Right ventricle myocardium inferior (tissue), 1 donor: ENCODE measurements around the gene PLVAP. TPM values are rescaled to one million over a fixed set of nuclear protein-coding genes. Genes with fewer than 3 reads are reported as not detected.

Source experiments
- ATAC-seq: fragments of 200-7000 bp; cut with Tn5 transposase; one replicate; pipeline ENCODE4 v1.9.1; 2020; ENCODE audit warnings: mild to moderate bottlenecking, moderate library complexity
- DNase-seq: peaks from one replicate; pipeline ENCODE4 v3.0.0; 2021; ENCODE audit errors: missing footprints
- intact Hi-C: fragments of 100-400 bp; cut with DNase I; formaldehyde crosslinking; loops from one replicate; pipeline ENCODE4 v1.11.0; 2022
- long read RNA-seq: library from polyadenylated mRNA; unstranded; transcript quantifications from one replicate; pipeline ENCODE4 v2.0.0, GENCODE V29; 2021
- total RNA-seq: library from RNA; stranded (reverse); fragmentation: NEBNext Ultra II Directional; extraction: Animal tissue kit (Norgen Biotek cat#: 25700); gene quantifications from one replicate; pipeline ENCODE4 v1.2.1, GENCODE V29; 2021
- donor health status: DM: no; HTN: yes; CAD: no; lungs with severe emphysema.

Gene PLVAP
- 29.0 TPM for total RNA-seq
- long read RNA-seq, transcript PLVAP-201 (6 exons, 2,305 nt) = major isoform, 16 of 16 reads
- long read RNA-seq, partial matches to known transcripts = 0 of 16 reads
- long read RNA-seq, other reads (novel, unspliced or antisense) = 0 of 16 reads

- intact Hi-C loops = no loop called here
- DNase-seq (peak; percentile 67), ATAC-seq (no peak)
Observed at GRCh38 chr19:17376935-17377600, at the start of gene PLVAP. TSS of gene PLVAP (minus strand) at chr19:17377342. CDS start at chr19:17377288, 54 bp downstream.

DNA sequence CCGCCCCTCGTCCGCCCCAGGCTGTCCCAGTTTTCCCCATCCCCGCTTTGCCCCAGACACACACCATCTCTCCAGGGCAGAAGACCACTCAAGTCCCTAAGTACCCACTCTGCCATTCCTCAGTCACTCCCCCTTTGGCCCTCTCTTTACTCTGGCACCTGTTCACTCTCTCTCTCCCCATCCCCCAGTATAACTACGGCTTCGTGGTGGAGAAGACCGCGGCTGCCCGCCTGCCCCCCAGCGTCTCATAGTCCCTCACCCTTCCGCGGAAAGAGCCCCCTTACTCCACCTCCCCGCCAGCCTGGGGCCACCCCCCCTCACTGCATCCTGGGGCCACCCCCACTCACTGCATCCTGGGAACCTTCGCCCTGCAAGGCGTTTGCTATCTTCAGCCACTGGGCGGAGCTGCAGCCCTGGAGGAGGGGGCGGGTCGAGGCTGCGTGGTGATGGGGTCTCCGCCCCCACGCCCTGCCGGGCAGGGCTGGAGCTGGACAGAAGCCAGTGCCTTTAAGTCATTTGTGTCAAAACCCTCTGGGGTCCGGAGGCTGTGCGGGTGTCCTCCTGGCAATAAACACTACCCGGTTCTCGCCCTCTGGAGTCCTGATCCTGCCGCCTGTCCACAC lies 47.7 kb upstream of the PLVAP start:
- ATAC-seq (no peak), DNase-seq (no peak)
- intact Hi-C loops = loop anchor here (5.0 kb wide), 1 partner anchor 42 kb away; no protein-coding TSS in a partner anchor

GRCh38 chr19:17423429-17424208 lies 46.5 kb upstream of the PLVAP start:
- ATAC-seq (no peak), DNase-seq (no peak)
- intact Hi-C loops = loop anchor here (5.0 kb wide), 1 partner anchor 44 kb away; no protein-coding TSS in a partner anchor

- no peak for ATAC-seq
- intact Hi-C loops = loop anchor here (5.0 kb wide), 1 partner anchor 45 kb away; no protein-coding TSS in a partner anchor
- DNase-seq = no peak
Observed at GRCh38 chr19:17421942-17422341, 44.8 kb upstream of the PLVAP start.

- peak; percentile 17 for ATAC-seq
- no peak for DNase-seq
- intact Hi-C loops = loop anchor here (5.0 kb wide), 1 partner anchor 47 kb away; no protein-coding TSS in a partner anchor
Observed at GRCh38 chr19:17420475-17420924, 43.4 kb upstream of the PLVAP start.

- peak; percentile 99 for DNase-seq
- ATAC-seq = peak; percentile 99
- intact Hi-C loops = loop anchor here (5.0 kb wide), 1 partner anchor 47 kb away; no protein-coding TSS in a partner anchor
Observed at GRCh38 chr19:17419621-17420474, 42.7 kb upstream of the PLVAP start, which contains the start of gene MVB12A. TSS of gene MVB12A (plus strand) at chr19:17420047. CDS start at chr19:17420136, 89 bp downstream.

DNA sequence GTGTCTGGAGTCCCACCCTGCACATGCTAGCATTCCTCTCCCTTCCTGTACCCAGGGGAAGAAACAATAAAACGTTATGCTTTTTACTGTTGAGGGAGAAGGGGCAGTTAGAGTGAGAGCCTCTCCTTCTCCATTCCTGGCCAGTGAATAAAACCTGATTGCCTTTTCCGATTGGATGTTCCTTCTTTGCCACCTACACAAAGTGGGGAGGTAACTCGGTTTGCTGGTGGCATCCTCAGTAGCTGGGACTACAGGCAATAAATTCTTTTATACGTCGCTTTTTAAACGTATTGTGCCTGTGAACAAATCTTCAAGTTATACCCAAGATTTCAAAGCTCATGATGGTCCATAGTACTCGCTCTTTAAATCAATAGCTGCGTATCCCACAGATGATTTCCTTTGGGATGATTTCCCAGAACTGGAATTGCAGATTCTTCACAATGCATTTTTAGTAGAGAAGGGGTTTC lies 42.0 kb upstream of the PLVAP start:
- ATAC-seq = no peak
- intact Hi-C loops = no loop called here

GRCh38 chr19:17418710-17419109 lies 41.6 kb upstream of the PLVAP start:
- intact Hi-C loops = no loop called here
- DNase-seq = no peak
- no peak for ATAC-seq

More for the DNA sequence above, 42.0 kb upstream of the PLVAP start:
- DNase-seq = no peak

GRCh38 chr19:17415121-17415520 lies 38.0 kb upstream of the PLVAP start:
- no peak for DNase-seq
- ATAC-seq = no peak
- intact Hi-C loops = no loop called here

DNA sequence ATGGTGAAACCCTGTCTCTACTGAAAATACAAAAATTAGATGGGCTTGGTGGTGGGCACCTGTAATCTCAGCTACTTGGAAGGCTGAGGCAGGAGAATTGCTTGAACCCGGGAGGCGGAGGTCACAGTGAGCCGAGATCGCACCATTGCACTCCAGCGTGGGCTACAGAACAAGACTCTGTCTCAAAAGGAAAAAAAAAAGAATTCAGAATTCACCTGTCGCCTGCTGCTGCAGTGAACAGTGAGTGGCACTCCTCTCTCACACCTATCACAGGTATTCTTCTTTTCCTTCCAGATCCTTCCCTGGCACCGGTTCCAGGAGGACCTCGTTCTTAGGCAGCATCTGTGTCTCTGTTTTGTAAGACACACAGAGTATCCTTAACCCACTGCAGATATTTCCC lies 37.0 kb upstream of the PLVAP start:
- intact Hi-C loops = no loop called here
- no peak for DNase-seq
- ATAC-seq = no peak

- intact Hi-C loops = no loop called here
- ATAC-seq = no peak
- no peak for DNase-seq
Observed at GRCh38 chr19:17411801-17412200, 34.7 kb upstream of the PLVAP start.

GRCh38 chr19:17409990-17410389 lies 32.8 kb upstream of the PLVAP start:
- intact Hi-C loops = no loop called here
- no peak for DNase-seq
- no peak for ATAC-seq

- intact Hi-C loops = no loop called here
- ATAC-seq = no peak
- DNase-seq = no peak
Observed at GRCh38 chr19:17406887-17407196, 29.7 kb upstream of the PLVAP start.

GRCh38 chr19:17406046-17406886 lies 29.1 kb upstream of the PLVAP start:
- DNase-seq (no peak), ATAC-seq (peak; percentile 15)
- intact Hi-C loops = no loop called here

DNA sequence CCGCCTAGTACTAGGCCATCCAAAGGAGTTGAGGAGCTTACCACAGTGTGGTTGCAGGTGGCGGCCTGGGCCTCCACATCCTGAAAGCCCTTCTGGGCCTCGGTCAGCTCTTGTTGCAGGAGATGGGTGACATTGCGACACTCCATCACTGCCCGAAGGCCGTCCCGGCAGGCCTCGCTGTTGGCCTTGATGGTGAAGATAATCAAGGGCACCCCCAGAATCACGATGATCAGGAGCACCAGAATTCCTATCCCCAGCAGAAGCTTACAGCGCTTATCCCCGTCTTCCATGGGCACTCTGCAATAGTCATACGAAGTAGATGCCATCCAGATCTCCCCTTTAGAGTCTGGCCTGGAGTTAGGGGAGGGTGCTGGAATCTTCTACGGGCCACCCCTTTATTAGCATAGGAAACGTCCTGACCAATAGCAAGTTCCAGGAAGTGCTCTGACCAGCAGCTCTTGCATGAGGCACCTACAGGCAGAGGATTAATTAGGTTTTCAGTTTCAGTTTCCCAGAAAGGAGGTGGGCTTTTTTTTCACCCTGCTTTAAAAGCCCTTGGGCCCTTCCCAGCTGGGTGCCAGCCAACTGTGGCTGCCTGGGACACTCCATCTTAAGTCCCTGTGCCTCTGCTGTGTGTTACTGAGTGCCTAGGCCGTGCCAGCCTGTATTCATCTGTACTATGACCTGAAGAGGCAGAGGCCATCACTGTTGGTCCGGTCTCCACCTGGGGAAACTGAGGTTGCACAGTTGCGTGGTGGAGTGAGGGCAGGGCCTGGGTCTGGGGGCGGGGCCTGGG lies 28.3 kb upstream of the PLVAP start, which contains the start of gene BST2:
BST2 (minus strand) TSS at position 381 of the 796 bp plus-strand sequence; CDS start at position 326, 55 bp downstream.
- intact Hi-C loops = no loop called here
- DNase-seq (no peak), ATAC-seq (peak; percentile 85)

DNA sequence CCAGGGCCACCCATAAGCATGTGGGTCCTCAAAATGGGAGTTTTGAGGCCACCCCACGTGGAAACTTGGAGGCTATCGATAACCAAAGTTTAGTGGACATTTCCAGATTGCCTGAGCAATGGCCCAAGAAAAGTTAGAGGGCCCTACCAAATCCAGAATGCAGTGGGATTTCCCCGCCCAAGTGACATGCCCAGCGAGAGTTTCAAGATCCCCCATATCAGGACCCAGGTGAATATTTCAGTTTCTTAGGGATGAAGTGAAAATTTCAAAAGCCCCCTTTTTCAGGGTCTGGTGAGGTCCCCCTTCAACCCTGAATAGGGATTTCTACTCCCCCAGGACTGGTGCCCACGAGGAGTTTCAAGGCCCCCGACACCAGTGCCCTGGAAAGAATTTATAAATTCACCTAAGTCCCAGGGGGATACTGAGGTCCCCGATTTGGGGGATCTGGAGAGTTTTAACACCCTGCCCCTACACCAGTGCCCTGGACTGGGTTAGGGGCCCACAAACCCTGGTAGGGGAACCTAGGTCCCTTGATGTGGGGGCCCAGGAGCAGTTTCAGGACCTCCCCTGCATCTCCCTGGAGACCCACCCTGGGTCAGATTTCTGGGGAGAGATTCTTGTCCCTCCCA lies 27.6 kb upstream of the PLVAP start:
- no peak for DNase-seq
- intact Hi-C loops = no loop called here
- ATAC-seq = no peak
